Coronary artery (tissue), 2 donors: ENCODE measurements around the gene UPK1B.

Experiments
- DNase-seq: peaks from one replicate; pipeline ENCODE4 v3.0.0-alpha.2; 2017; ENCODE audit warnings: low spot score
- H3K27ac ChIP-seq, 2 donors: fragments of 200-600 bp; sonication (generic); one replicate each; pipeline ENCODE4 v1.5.1; 2016 to 2019
- H3K4me3 ChIP-seq: fragments of 200-600 bp; sonication (generic); 2 replicates; pipeline ENCODE4 v1.5.1; 2016; ENCODE audit warnings: mild to moderate bottlenecking, moderate library complexity
- TF ChIP-seq, protein P1 (sequence below): fragments of 200-600 bp; sonication (generic); IDR thresholded peaks from one replicate; pipeline ENCODE4 v1.5.1; 2019; ENCODE audit warnings: antibody characterized with exemption

Gene UPK1B

DNA sequence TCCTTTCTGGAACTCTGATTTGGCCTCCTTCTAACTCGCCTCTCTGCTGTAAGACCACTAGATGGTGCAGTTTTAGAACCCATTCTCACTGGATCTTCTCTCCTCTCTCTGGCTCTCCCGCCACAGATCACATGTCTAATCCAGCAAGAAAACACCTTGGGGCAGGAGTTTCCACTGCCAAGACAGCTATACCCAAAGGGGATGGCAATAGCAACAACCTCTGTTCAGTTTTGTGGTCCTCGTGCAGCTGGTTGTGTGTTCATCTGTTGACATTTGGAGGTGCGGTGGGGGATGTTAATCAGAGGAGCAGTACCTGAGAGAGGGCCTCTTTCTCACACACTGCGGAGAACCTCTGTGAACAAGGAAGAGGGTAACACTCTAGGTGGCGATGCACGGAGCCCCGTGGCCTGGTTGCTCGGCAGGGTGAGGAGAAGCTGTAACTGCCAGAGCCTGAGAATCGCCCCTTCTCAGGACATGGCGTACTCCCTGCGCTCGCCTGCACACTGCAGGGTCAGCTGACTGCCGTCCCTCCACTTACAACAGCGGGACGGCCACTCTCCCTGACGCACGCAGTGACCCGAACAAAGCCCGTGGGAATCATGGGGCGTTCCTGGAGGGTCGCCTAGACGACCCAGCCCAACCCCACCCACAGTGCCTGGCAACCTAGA lies 27.8 kb upstream of the UPK1B start, which contains the start of gene TEX55:
Gene TEX55, plus strand, starts transcription at position 666 of the 668 bp plus-strand sequence. CDS start 25 bp downstream, outside the sequence.
- Histone ChIP-seq H3K27ac (no peak within 1 kb of the TSS), H3K4me3 (no peak within 1 kb of the TSS)
- no peak for DNase-seq
- TF ChIP-seq, protein P1, sequence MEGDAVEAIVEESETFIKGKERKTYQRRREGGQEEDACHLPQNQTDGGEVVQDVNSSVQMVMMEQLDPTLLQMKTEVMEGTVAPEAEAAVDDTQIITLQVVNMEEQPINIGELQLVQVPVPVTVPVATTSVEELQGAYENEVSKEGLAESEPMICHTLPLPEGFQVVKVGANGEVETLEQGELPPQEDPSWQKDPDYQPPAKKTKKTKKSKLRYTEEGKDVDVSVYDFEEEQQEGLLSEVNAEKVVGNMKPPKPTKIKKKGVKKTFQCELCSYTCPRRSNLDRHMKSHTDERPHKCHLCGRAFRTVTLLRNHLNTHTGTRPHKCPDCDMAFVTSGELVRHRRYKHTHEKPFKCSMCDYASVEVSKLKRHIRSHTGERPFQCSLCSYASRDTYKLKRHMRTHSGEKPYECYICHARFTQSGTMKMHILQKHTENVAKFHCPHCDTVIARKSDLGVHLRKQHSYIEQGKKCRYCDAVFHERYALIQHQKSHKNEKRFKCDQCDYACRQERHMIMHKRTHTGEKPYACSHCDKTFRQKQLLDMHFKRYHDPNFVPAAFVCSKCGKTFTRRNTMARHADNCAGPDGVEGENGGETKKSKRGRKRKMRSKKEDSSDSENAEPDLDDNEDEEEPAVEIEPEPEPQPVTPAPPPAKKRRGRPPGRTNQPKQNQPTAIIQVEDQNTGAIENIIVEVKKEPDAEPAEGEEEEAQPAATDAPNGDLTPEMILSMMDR, result no peak

DNA sequence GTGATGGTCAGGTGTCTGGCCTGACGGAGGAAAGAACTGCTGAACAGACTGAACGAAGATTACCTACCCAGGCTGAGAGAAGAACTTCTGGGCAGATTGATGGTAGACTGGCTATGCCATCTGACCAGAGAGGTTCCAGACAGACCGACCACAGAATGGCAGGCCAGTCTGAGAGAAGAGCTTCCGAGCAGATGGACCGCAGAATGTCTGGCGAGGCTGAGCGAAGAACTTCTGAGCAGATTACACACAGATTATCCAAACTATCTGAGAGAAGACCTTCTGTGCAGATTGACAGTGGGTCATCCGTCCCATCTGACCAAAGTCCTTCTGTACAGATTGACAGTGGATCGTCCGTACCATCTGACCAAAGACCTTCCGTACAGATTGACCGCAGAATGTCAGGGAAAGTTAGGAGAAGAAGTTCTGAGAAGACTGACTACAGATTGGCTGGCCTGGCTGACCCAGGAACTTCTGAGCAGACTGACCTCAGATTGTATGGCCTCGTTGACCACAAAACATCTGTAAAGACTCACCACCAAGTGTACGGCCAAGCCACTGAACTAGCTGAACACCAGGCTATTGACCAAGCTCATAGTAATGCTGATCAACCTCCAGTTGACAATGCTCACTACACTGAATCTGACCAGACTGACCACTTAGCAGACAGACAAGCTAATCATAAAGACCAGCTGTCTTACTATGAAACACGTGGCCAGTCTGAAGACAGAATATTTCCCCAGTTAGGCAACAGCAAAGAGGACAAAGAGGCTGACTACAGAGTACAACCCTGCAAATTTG lies 26.6 kb upstream of the UPK1B start:
- TF ChIP-seq, protein P1, result no peak

DNA sequence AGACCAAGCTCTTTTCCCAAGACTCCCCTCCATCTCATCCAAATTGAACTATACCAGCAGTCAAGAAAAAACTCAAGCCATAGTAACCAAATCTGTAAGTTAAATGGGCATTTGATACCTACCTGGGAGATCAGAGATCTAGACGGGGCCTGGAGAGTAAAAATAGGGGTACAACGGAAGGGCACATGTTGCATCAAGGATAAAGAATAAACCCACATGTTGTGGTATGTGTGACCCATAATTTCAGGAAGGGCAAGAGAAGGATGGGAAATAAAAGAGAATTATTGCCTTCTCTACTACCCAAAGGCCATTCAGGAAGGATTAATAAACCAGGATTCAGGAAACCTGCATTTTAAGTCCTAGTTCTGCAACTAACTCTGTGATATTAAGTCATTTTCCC lies 25.9 kb upstream of the UPK1B start:
- Histone ChIP-seq H3K27ac (no peak overlapping the region), H3K4me3 (no peak overlapping the region)
- TF ChIP-seq, protein P1, result no peak
- DNase-seq, result no peak

More for the DNA sequence above, 26.6 kb upstream of the UPK1B start:
- Histone ChIP-seq H3K4me3 (no peak overlapping the region), H3K27ac (no peak overlapping the region)
- DNase-seq, result no peak

DNA sequence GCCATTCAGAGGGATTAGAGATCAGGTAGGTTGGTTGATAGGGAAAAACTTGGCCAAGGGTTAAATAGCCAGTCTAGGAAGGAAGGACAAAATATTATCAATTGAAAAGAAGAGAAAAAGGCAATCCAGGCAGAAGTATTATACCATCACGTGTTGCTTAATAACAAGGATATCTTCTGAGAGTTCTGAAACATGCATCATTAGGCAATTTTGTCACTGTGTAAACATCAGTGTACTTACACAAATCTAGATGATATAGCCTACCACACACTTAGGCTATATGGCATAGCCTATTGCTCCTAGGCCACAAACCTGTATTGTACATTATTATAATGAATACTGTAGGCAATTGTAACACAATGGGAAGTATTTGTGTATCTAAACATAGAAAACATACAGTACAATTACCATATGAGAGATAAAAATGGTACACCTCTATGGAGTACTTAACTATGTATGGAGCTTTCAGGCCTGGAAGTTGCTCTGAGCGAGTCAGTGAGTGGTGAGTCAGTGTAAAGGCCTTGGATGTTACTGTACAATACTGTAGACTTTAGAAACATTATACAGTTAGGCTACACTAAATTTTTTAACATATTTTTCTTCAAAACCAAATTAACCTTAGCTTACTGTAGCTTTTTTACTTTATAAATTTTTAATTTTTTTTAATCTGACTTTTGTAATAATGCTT lies 24.8 kb upstream of the UPK1B start:
- no peak for DNase-seq
- Histone ChIP-seq H3K27ac (no peak overlapping the region), H3K4me3 (no peak overlapping the region)
- TF ChIP-seq, protein P1, result no peak

DNA sequence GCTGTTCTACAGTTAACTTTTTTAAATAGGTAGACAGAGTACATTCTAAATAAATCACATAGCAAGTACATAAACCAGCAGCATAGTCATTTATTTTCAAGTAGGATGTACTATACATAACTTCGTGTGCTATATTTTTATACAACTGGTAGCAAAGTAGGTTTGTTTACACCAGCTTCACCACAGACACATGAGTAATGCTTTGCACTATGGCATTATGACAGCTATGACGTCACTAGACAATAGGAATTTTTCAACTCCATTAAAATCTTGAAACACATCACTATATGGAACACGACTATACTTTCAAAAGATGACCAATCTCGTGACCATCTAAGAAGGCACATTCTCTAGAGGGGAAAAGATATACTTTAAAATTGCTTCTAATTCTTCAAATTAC lies 23.9 kb upstream of the UPK1B start:
- Histone ChIP-seq H3K27ac (no peak overlapping the region), H3K4me3 (no peak overlapping the region)
- TF ChIP-seq, protein P1, result no peak
- DNase-seq, result no peak

DNA sequence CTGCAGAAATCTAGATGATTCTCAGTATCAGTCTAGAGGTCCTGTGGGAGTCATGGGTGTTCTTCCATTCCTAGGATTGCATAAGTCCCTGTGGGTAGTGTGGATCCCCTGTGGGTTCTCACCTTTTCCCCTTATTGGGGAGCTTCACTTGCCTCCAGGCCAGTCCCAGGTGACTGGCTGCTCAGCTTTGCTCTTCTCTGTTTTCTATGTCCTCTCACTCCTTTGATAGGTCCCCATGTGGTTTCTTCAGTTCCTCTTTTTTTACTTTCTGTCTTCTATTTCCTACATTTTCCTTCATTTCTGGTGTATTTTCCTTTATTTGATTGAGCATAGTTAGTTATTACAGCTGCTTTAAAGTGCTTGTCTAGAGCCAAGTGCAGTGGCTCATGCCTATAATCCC lies 16.5 kb upstream of the UPK1B start:
- TF ChIP-seq, protein P1, result no peak
- H3K4me3 ChIP-seq, result no peak overlapping the region
- H3K27ac ChIP-seq, result no peak overlapping the region
- no peak for DNase-seq
